A673 (cell line): ENCODE results near the gene CADPS2. TPM values are rescaled to one million over a fixed set of nuclear protein-coding genes. Genes with fewer than 3 reads are reported as not detected.

Source experiments
- BruUV-seq: library from RNA; stranded (reverse); fragments of 400-500 nt; replicated peaks from 2 replicates; lab custom pipeline; 2021; lab: Mats Ljungman, UMichigan
- CTCF ChIA-PET: fragments of 300-600 bp; sonication (Branson Sonifier 250); formaldehyde crosslinking; loops from one replicate; lab custom pipeline; 2022; ENCODE audit warnings: antibody characterized with exemption; lab: Charles Lee
- POLR2A ChIA-PET: fragments of 300-600 bp; sonication (Branson Sonifier 250); formaldehyde crosslinking; loops from one replicate; lab custom pipeline; 2022; ENCODE audit warnings: antibody characterized with exemption; ENCODE audit not compliant: low non-redundant PET; lab: Charles Lee
- DNase-seq: peaks from one replicate; pipeline ENCODE4 v3.0.0-alpha.2; 2015; ENCODE audit warnings: low spot score
- H3K27ac ChIP-seq: fragments of 200-600 bp; sonication (generic); 2 replicates; pipeline ENCODE4 v1.5.1; 2016; ENCODE audit warnings: mixed run types, low read depth, mild to moderate bottlenecking, mixed read lengths, antibody characterized with exemption, low read length; ENCODE audit not compliant: poor library complexity, severe bottlenecking
- H3K27me3 ChIP-seq: fragments of 200-600 bp; sonication (generic); replicated peaks from 2 replicates; pipeline ENCODE4 v1.6.1; 2017; ENCODE audit warnings: mixed run types, low read depth, mild to moderate bottlenecking, mixed read lengths, antibody characterized with exemption, low read length; ENCODE audit not compliant: insufficient read depth, poor library complexity
- H3K36me3 ChIP-seq: fragments of 200-600 bp; sonication (generic); 2 replicates; pipeline ENCODE4 v1.6.1; 2016; ENCODE audit warnings: mixed run types, mild to moderate bottlenecking, mixed read lengths, antibody characterized with exemption, low read length; ENCODE audit not compliant: insufficient read depth, poor library complexity, severe bottlenecking
- H3K4me1 ChIP-seq: fragments of 200-600 bp; sonication (generic); 2 replicates; pipeline ENCODE4 v1.6.1; 2017; ENCODE audit warnings: mixed run types, mild to moderate bottlenecking, mixed read lengths, antibody characterized with exemption, low read length; ENCODE audit not compliant: insufficient read depth, poor library complexity, severe bottlenecking
- H3K4me3 ChIP-seq: fragments of 200-600 bp; sonication (generic); 2 replicates; pipeline ENCODE4 v1.5.1; 2016; ENCODE audit warnings: low read depth, mixed run types, mild to moderate bottlenecking, mixed read lengths, low read length; ENCODE audit not compliant: poor library complexity, severe bottlenecking
- H3K9me3 ChIP-seq: fragments of 200-600 bp; sonication (generic); 2 replicates; pipeline ENCODE4 v1.6.1; 2016; ENCODE audit warnings: mixed run types, low read depth, mild to moderate bottlenecking, mixed read lengths, antibody characterized with exemption, low read length; ENCODE audit not compliant: poor library complexity, severe bottlenecking
- CTCF ChIP-seq: fragments of 300-800, 200-600 bp; sonication (generic); conservative IDR thresholded peaks from 2 replicates; pipeline ENCODE4 v1.5.1; 2017; ENCODE audit warnings: low read depth, mild to moderate bottlenecking, antibody characterized with exemption, low read length, moderate library complexity, mixed read lengths
- EZH2 ChIP-seq: fragments of 200-600 bp; sonication (generic); IDR thresholded peaks from 2 replicates; pipeline ENCODE4 v1.6.1; 2017; ENCODE audit warnings: borderline replicate concordance, low read depth, mild to moderate bottlenecking, mixed read lengths, antibody characterized with exemption, low read length; ENCODE audit not compliant: poor library complexity, severe bottlenecking
- intact Hi-C: fragments of 100-400 bp; cut with micrococcal nuclease; formaldehyde crosslinking; loops from one replicate; pipeline ENCODE4 v1.10.0; 2022; ENCODE audit not compliant: unreplicated experiment
- total RNA-seq: library from RNA; stranded (reverse); gene quantifications from 2 replicates; pipeline ENCODE4 v1.2.3, GENCODE V29; 2021

Gene CADPS2
- total RNA-seq, 1 experiment from 2014 or later, result 81.3 TPM

DNA sequence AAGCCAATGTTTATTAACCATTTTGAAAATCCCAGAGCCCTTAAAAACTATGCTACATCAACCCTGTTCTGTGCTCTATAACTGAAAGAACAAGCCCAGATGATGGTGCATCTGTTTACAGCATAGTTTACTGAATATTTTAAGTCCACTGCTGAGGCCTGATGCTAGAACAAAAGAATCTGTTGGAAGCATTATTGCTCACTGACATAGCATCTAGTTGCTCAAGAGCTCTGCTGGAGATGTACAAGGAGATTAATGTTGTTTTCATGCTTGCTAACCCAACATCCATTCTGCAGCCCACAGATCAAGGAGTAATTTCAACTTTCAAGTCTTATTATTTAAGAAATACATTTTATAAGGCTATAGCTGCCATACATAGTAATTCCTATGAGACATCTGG is 400.4 kb downstream of the CADPS2 start:
- no peak for DNase-seq

DNA sequence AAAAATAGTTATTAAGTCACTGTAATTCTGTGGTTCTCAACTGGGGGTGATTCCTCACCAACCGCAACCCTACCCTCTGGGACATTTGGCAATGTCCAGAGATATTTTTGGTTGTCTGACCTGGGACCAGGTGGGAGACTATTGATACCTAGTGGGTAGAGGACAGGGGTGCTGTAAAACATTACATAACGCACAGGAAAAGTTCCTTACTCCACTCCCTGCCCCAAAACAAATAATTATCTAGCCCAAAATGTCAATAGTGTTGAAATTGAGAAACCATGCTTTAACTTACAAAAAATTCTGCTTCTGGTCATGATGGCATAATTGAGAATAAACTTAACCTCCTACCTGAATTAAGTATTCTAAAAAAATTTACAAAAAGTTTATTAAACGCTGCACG is 404.0 kb downstream of the CADPS2 start:
- Histone ChIP-seq H3K9me3 (no peaks in the 10 kb centered on the region), H3K4me1 (no peaks in the 10 kb centered on the region), H3K27me3 (no peaks in the 10 kb centered on the region), H3K36me3 (no peaks in the 10 kb centered on the region), H3K27ac (no peak overlapping the region), H3K4me3 (no peak overlapping the region)
- DNase-seq, result no peak
- POLR2A ChIA-PET, result no interaction called here
- intact Hi-C loops, result no loop called here
- BruUV-seq, result no TSS peak
- TF ChIP-seq CTCF (no peak), EZH2 (no peak)
- CTCF ChIA-PET, result no interaction called here

More for the DNA sequence above, 400.4 kb downstream of the CADPS2 start:
- no peaks in the 10 kb centered on the region for H3K4me1 ChIP-seq
- no peak overlapping the region for H3K27ac ChIP-seq
- H3K36me3 ChIP-seq, result no peaks in the 10 kb centered on the region
- ChIA-PET POLR2A (no interaction called here), CTCF (no interaction called here)
- no peak for TF ChIP-seq CTCF
- no peak for TF ChIP-seq EZH2
- no peak overlapping the region for H3K4me3 ChIP-seq
- no peaks in the 10 kb centered on the region for H3K9me3 ChIP-seq
- H3K27me3 ChIP-seq, result no peaks in the 10 kb centered on the region
- intact Hi-C loops, result no loop called here
- BruUV-seq, result no TSS peak

- TF ChIP-seq EZH2 (no peak), CTCF (no peak)
- no peak for DNase-seq
- Histone ChIP-seq H3K27me3 (no peaks in the 10 kb centered on the region), H3K9me3 (no peaks in the 10 kb centered on the region), H3K36me3 (no peaks in the 10 kb centered on the region), H3K4me1 (no peaks in the 10 kb centered on the region), H3K4me3 (no peak overlapping the region), H3K27ac (no peak overlapping the region)
- no TSS peak for BruUV-seq
- intact Hi-C loops, result no loop called here
- ChIA-PET CTCF (no interaction called here), POLR2A (no interaction called here)
Observed at GRCh38 chr7:122470859-122471258, 415.4 kb downstream of the CADPS2 start.
